GM21526 (cell line): ENCODE measurements around the gene DHRS1.

Source experiments
- ATAC-seq: cut with Tn5 transposase; IDR thresholded peaks from one replicate; pipeline ENCODE4 v1.9.1; 2021; ENCODE audit warnings: moderate library complexity; ENCODE audit not compliant: unreplicated experiment, low FRiP score

Gene DHRS1

GRCh38 chr14:24310646-24311604 is 11.3 kb upstream of the DHRS1 start, which contains the start of gene LTB4R:
Gene LTB4R (plus strand): TSS chr14:24311502. CDS start chr14:24315652, 4,150 bp downstream.
- ATAC-seq = peak; percentile 63

GRCh38 chr14:24310265-24310645 is 10.7 kb upstream of the DHRS1 start:
- ATAC-seq = no peak

- no peak for ATAC-seq
Observed at GRCh38 chr14:24309538-24310264, 10.1 kb upstream of the DHRS1 start, which contains the start of gene LTB4R2. Gene LTB4R2 (plus strand): TSS chr14:24310140. CDS start chr14:24310665, 525 bp downstream.

GRCh38 chr14:24308342-24309124 is 9.0 kb upstream of the DHRS1 start:
- ATAC-seq = no peak

- ATAC-seq = no peak
Observed at GRCh38 chr14:24307575-24308341, 8.2 kb upstream of the DHRS1 start, which contains the start of gene CIDEB. Gene CIDEB (minus strand): TSS chr14:24307977. CDS start chr14:24307858, 119 bp downstream.

GRCh38 chr14:24307156-24307574 is 7.6 kb upstream of the DHRS1 start:
- ATAC-seq = no peak

- ATAC-seq = no peak
Observed at GRCh38 chr14:24304019-24304387, 4.4 kb upstream of the DHRS1 start.

GRCh38 chr14:24300326-24300980 is 873 bp upstream of the DHRS1 start:
- ATAC-seq = no peak

GRCh38 chr14:24298892-24299254 is 707 bp downstream of the DHRS1 start:
- no peak for ATAC-seq

GRCh38 chr14:24297190-24297964 is 2.2 kb downstream of the DHRS1 start:
- ATAC-seq = peak; percentile 2

- ATAC-seq = peak; percentile 39
Observed at GRCh38 chr14:24296341-24297157, 3.0 kb downstream of the DHRS1 start.

- no peak for ATAC-seq
Observed at GRCh38 chr14:24293525-24293924, 6.1 kb downstream of the DHRS1 start.

- ATAC-seq = no peak
Observed at GRCh38 chr14:24292118-24292807, 7.3 kb downstream of the DHRS1 start.

GRCh38 chr14:24291446-24292117 is 8.0 kb downstream of the DHRS1 start:
- no peak for ATAC-seq

- ATAC-seq = no peak
Observed at GRCh38 chr14:24290746-24291145, 8.8 kb downstream of the DHRS1 start.

GRCh38 chr14:24289649-24290280 is 9.8 kb downstream of the DHRS1 start:
- no peak for ATAC-seq
